GF-D8 (cell line): Measurements from ENCODE around the gene GLRA1.

Experiments
- DNase-seq: peaks from one replicate; lab custom pipeline; 2025; lab: John Stamatoyannopoulos, UW

GLRA1 gene

DNA sequence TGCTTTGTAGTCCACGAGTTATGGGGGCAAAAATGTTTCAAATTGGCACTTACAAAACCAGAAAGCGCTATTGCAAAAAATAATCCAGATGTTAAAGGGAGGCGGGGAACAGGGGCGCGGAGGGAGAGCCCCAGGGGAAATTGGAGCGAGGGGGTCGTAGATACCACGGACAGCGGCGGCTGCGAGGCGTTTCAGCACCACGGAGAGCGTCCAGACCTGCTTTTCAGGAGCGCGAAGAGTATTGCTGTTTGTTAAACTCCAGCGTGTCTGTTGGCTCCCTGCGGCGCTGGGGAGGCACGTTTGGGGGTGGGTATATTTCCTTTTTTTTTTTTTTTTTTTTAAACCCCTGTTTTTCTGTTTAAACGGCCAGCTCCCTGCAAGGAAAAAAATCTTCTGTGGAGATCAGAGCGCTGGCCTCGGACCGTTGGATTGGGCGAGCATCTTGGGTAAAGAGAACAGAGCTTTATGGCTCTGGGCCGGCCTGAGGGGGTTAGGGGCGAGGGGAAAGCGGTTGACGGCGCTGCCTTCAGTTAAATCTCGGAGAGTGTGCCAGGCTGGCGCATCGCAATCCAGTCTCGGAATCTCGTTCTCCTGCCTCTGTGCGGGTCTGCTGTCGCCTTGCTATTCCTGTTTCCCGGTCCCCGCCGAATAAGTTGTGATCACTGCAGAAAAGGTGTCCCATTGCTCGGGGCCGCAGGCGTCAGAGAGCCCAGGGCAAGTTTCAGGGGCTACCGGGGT is at the start of gene GLRA1:
Gene GLRA1, minus strand, starts transcription at position 288 of the 738 bp plus-strand sequence. CDS start 302 bp downstream, outside the sequence.
- no peak for DNase-seq

DNA sequence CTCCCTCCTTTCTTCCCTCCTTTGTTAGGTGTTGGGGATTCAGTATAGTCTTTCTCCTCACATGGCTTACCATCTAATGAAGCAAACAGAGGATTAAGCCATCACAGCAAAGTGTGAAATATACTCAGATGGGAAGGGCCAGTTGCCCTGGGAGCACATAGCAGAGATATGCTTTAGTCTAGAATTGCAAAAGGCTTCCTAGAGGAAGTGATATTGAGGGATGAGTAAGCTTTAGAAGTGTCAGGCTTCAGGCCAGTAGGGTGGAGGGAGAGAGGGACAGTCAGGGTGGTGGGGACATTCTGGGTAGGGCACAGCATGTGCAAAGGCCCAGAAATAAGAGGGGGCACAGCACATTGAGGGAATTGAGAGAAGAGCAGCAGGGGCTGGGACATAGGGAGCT is 46.2 kb upstream of the GLRA1 start:
- DNase-seq, result no peak

DNA sequence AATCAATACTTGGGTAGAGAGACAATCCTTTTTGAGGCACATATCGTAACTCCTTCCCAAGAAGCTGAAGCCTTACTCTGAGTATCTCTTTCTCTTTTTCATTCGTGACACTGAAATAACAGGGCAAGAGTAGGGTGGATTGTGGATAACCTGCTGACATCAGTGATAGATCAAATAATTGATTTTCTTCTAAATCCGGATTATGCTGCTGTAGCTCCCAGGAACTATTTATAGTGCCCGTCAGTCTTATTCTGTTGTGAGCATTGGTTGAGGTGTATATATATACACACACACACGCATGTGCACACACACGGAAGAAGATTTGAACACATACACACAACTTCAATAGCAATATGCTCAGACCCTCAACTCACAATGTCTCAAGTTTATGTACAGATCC is 43.2 kb upstream of the GLRA1 start:
- DNase-seq, result no peak

DNA sequence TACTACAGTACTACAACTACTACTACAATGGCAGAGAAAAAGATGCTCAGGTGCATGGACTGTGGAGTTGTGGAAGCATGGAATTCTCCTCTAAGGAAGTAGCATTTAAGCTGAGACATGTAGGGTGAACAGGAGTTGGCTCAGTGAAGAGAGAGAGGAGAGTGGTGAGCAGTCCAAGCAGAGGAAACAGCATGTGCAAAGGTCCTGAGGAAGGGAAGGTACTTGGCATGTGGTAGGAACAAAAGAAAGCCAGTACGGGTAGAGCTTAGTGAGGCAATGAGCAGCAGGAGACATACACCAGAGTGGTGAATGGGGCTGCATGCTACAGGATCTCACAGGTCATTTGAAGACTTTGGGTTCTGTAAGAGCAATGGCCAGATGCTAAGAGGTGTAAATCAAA is 41.4 kb upstream of the GLRA1 start:
- no peak for DNase-seq

DNA sequence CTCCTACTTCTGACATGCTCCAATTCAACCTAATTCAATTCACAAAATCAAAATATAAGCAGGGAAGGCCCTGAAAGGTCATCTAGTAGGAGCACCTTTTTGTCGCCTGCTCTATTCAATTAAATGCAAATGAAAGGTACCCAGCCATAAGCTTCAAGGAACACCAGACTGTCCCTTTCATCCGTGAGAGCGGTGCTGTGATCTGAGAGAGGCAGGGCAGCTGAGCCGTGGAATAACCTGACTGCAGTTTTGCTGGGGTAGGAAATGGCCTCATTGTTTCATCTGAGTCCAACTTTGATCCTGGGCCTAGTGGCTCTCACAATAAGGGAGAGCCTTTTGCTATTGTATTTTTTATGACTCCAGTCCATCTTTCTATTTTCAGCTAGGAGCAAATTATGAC is 39.8 kb upstream of the GLRA1 start:
- DNase-seq, result no peak

DNA sequence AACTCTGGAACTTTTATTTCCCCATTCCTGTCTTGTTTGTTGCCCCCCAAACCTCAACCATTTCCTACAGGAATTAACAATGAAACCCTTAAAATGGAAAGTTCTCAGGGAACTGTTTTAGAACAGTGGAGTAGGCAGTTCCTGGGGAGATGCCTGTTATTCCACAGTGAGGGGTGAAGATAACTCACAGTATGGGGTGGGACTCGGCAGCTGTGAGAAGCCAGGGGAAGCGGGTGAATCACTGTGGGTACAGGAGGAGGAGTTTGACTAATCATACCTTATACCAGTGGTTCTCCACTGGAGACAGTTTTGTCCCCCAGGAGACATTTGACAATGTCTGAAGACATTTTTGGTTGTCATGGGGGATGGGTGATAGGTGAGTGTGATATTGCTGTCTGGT is 36.9 kb upstream of the GLRA1 start:
- DNase-seq, result no peak

DNA sequence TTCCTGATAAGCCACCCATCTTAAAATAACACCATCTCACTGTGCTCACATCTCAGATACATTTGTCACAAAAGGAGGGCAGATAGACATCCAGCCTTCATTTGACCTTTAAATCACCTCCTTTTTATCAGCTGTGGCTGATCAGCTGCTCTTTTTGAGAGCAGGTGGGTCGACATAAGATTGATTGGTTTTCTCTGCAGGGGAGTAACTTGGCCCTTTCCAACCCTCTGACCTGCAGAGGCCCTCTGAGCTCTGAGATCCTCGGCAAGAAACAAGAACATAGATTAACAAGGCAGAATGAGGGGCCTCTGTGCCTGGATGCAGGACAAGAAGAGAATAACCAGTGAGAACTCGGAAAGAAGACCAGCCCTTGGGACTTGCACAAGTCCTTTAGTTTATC is 33.5 kb upstream of the GLRA1 start:
- no peak for DNase-seq

DNA sequence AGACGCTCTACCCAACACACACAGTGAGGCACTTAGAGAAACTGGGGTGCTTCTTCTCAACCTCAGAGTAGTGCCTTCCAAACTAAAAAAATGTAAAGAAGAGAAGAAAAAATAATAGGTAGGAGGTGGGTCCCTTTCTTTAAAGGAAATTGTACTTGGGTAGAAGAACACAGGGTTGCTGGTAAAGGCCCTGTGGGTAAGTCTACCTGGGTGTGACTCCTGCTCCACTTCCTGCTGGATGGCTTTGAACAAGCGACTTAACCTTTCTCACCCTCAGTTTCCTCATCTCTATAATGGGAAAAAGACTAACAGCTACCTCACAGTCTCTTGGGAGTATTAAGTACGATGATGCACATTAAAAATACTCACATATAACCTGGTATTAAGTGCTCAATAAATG is 32.1 kb upstream of the GLRA1 start:
- DNase-seq, result no peak

DNA sequence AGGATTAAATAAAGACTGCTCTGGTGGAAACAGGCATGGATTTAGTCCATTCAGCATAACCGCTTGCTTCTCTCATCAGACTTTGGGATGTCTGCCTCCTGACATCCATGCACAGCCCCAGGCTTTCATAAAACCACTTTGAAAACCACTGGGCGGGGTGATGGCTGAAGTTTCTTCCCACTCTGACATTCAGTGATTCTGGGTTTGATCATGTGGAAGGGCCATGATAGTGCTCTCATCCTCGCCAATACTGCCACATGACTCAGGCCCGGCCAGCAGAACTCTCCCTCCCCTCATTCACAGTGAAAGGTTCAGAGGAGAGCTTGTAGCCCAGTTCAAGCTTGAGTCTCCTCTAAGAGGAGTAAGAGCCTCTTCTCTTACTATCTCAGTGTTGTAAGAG is 29.6 kb upstream of the GLRA1 start:
- DNase-seq, result no peak

DNA sequence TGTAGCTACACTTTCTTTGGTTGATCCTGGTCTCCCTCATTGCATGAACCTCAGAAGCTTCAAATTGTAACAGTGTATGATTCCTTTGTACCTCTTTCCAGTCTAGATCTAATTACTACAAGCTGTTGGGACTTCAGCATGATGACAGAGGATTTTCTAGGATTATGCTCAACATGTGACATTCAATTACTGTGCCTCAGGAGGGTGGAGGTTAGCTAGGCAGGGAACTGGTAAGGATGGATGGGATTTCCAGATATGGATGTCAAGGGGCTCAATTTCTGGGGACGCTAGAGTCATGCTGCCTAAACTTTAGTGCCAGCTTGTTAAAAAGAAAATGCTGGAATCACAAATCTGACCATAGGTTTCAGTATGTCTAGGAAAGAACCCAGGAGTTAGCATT is 29.2 kb upstream of the GLRA1 start:
- DNase-seq, result no peak

DNA sequence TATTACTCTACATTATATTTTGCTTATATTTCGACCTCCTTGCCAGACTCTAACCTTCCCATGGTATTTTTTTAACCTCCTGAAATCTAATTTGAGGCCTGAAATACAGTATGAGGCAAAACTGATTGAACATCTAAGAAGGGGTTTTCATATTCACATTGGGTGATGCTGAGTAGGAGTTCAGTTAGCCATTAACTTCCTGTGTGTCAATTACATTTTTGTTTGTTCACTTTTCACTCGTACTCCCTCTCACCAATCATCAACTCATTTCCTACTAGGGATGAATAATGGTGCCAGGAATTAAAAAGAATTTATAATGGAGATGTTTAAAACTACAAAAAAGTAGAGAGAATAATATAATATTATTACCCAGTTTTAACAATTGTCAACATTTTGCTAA is 27.6 kb upstream of the GLRA1 start:
- no peak for DNase-seq

DNA sequence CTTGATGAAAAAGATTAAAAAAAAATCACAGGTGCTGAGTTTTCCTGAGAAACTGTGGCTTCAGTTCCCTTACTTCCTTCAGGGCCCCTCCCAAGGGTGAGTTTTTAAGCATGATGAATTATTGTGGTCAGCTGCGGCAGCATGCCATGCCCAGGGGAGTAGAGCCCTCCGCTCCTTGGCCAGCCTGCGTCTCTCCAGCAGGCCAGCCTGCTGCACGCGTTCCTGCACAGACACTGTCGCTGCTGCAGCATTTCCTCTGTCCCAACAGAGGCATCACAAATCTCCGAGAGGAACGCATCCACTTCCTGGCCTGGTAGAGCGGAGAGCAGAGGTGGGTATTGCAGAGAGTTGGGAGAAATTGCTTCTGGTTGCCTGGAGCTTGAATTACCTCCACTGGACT is 26.1 kb upstream of the GLRA1 start:
- no peak for DNase-seq

DNA sequence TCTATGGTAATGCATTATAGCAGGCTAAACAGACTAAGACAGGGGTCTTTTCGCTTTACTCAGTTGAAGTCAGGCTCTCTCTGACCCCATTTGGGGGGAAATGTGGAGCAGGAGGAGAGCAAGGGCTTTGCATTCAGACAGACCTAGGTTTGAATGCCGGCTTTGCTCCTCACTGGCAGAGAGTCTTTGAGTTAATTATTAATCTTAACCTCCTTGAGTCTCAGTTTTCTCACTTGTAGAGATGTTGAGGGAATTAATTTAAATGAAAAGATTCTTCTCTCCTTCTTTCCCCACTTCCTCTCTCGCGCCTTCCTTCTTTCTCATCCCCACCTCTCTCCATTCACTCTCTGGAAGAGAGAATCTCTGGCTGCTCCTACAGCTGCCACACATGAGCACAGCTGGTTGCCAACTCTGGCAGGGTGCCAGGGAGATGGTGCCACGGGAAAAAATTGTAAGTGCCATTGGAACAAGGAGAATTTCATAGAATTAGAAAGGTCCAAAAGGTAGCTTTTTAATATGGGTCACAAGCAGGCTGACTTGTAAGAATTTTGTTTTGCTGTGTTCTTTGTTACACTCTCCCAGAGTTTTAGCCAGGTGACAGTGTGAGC is 25.2 kb upstream of the GLRA1 start:
- DNase-seq, result no peak

DNA sequence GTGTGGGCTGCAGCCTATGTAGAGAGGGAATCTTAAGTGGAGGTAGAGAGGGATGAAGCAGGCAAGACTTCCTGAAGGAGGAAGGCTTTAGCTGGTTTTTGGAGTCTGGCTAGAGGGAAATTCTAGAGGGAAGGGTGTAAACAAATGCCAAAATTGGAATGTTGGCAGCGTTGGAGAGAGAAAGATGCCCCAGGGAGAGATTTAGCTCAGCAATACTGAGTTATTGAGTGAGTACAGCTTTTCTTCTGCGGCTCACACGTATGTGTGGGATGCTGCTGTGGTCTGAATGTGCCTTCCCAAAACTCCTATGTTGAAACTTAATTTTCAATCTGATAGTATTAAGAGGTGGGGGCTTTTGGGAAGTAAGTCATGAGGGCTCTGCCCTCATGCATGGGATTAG is 24.5 kb upstream of the GLRA1 start:
- DNase-seq, result no peak

DNA sequence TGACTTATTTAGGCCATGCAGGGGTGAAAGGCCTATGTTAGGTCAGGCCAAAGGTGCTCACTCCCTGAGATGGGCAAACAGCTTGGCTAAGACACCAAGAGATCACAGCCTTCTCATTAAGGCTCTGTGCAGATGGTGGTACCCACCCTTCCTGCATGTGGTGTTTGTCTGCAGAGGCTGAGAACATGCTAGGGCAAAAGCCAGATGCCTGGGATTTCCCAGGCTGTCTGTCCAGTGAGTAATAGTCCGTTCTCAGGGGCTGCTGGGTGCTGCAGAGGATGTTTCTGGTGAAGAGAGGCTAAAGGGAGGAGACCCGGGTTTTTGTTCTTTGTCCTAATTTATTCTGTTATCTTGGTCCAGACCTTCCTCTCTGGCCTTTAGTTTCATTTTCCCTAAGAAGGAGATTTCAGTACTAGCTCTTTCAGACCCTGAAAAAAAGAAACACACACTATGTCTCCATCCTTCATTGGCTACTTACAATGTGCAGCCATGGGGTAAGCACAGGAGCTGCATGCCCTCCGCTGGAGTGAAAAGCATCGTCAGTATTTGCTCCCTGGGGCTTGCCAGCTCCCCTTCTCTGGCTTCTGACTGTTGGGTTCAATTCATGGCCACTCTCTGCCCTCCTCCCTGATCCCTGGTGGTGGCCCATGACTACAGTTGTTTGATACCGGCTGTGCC is 23.4 kb upstream of the GLRA1 start:
- DNase-seq, result no peak

DNA sequence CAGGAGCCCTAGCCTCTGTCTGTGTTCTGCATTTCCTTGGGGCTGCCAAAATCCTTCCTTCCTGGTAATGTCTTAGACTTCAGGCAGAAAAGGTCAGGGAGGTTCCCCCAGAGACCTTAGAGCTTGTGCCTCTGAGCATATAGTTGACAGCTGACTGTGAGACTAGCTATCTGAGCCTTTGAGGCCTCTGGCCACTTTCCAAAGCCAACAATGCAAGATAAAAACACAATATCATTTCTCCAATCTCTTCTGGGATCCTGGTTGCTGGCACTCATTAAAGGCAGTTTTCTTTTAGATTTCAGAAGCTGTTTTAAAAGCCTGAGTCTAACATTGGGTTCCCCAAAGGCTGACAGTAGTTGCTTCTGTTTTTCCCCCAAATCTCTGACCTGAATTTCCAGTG is 13.2 kb upstream of the GLRA1 start:
- DNase-seq, result no peak

DNA sequence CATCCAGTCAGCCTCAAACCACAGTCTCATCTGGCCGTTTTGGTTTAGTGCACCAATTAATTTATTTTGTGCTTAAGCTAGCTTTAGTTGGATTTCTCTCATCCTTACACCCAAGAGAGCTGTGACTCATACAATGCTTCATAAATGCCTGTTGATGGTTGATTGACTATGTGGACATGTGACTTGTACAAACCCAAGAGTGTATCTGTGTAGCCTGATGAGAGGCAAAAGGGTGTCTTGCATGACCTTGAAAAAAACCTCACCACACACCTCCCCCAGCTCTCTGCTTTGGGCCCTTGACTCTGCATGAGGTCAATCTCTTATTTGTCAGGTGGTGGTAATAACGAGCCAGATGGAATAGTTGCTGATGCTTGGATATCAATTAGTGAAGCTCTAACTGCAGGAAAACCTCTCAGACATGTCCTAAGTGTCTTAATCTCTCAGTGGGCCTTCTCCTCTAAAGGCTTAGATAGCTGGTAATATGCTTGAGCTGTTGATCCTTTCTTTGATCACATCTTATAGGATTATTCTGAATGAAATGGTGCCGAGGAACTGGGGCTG is 10.6 kb upstream of the GLRA1 start:
- no peak for DNase-seq

DNA sequence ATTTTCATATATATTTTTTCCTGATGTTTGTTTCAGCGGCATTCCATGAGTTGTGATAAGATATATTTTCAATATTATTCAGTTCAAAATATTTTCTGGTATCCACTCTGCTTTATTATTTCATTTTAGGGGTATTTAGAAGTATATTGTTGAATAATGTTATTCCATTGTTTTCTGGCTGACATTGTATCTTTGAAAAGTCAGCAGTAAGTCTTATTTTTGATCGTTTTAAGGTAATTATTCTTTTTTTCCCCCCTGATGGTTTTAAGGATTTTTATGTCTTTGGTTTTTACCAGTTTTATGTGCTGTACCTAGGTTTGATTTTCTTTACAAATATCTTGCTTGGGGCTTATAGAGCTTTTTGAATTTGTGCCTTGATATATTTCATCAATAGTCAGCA is 6.6 kb upstream of the GLRA1 start:
- no peak for DNase-seq

DNA sequence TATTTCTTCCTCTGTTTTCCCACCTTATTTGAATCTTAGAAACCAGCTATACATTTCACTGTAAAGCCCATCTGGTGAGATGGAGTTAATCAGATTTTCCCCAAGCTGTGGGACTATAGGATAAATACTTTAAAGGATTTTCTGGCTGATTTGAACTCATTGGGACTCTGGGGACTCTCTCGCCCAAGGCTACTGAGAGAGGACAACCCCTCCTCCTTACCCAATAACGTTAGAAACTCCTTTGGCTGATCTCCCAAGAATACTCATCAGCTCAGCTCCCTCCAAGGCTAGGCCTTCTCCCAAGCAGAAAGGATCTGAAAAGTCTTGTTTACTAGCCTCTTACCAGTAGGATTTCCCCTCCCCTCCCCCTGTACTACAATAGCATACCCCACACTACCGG is 1.5 kb upstream of the GLRA1 start:
- DNase-seq, result no peak

DNA sequence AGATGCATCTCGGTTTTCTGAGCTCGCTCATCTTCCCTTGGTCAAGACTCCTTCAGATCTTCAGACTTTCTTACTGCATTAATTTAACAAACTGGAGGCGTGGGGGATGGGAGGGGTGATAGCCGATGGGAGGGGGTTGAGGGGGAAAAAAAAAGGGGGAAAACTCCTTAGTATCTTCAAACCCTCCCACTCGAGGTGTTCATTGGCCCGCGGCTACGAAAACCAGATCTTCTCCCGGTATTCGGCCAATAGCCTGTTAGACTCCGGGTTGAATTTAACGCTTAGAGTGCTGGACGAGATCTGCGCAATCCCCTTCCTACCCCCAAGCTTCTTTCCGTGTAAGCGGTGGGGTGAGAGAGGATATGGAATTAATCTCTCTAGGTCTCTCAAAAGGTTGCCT is 689 bp upstream of the GLRA1 start:
- no peak for DNase-seq

DNA sequence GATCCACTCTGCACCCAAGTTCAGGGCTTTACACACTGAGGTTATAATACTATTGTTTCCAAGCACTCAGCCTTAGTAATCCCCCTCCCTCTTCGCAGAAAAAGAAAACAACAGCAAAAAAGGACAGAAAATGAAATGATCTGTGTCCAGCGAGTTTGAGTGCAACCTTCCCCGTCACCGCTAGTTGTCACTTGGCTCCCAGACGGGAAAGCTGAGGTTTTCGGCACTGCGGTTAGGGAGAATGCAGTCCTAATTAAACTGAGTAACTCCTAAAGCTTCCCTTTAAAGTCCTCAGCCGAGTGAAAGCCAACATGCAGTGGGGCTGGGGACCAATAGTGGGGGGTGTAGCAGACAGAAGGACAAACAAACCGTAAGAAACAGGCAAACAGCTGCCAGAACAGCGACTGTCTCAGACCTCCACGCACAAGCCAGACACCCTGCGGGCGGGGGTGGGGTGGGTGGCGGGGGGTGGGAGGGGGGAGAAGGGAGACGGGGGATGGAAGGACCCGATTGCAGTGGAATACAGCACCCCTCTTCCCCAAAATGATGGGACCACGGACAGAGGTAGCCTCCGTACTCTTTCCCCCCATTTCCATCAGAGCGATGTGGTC is 680 bp downstream of the GLRA1 start:
- DNase-seq, result no peak

DNA sequence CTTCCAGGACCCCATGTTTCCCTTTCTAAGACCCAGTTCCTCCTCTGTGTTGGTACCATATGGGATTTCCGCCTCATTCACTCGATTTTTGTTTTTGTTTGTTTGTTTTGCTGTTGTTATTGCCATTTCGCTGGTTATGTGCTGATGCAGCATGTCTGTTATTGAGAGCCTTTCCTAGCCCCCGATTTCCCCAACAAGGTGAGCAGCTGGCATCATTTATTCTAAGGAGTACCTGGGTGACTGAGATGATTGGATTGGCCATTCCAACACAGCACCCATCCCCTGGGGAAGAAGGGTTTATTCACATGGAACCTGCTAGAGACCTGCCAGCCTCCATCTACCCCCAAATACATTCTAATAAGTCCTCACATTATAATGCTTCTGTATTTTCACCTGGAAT is 2.7 kb downstream of the GLRA1 start:
- DNase-seq, result no peak

DNA sequence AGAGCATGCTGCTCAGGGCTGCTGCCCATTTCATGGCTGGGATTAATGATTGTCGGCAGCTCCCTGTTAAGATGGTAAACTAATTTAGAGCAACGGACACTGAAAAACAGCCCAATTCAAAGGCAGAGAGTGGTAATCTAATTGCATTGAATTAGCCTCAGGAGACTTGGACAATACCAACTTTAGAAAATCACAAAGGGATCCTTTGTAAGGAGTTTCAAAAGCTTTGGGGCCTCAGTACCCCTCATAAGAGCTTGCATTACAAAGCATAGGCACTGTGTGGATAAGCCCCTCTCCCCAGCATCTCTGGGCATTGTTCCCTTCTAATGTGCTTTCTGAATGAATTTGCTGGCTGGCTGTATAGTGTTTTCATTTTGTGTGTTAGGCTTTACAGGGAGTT is 6.7 kb downstream of the GLRA1 start:
- no peak for DNase-seq
